ENCODE measurements around the gene KRTAP2-1.
"Not testable (repeated sequence)": the region's sequence is repeated elsewhere in the genome, so short reads cannot be mapped to it uniquely, and the experiment has no call there.

Gene KRTAP2-1

GRCh38 chr17:41008811-41009210 is 38.3 kb downstream of the KRTAP2-1 start, which contains the start of gene KRTAP3-1:
Gene KRTAP3-1 (minus strand): TSS chr17:41009128. CDS start chr17:41009074, 54 bp downstream.
- Histone ChIP-seq H3K79me2 (ENCODE audit: control insufficient read depth, insufficient read depth, low read length) (no peaks in the 10 kb centered on the region), H3K4me1 (ENCODE audit: control insufficient read depth, low read depth, low read length) (no peaks in the 10 kb centered on the region), H2AK5ac (ENCODE audit: low read length) (no peak within 1 kb of the TSS), H3K23ac (ENCODE audit: low read length) (no peak within 1 kb of the TSS), H3K18ac (ENCODE audit: low read length) (no peak within 1 kb of the TSS), H2BK120ac (ENCODE audit: low read depth, low read length) (no peak within 1 kb of the TSS), H3K9ac (ENCODE audit: low read length) (no peak within 1 kb of the TSS), H4K5ac (ENCODE audit: low read length) (no peak within 1 kb of the TSS), H4K8ac (ENCODE audit: low read depth, low read length) (no peak within 1 kb of the TSS), H3K36me3 (ENCODE audit: control insufficient read depth, insufficient read depth, low read length) (no peaks in the 10 kb centered on the region), H3K27ac (ENCODE audit: low read depth, low read length) (no peak within 1 kb of the TSS), H3K79me1 (ENCODE audit: low read length) (no peaks in the 10 kb centered on the region), H3K56ac (ENCODE audit: low read length) (no peak within 1 kb of the TSS), H2BK5ac (ENCODE audit: low read length) (no peak within 1 kb of the TSS), H3K4me3 (ENCODE audit: low read length) (no peak within 1 kb of the TSS), H3K4ac (ENCODE audit: low read depth, low read length) (no peak within 1 kb of the TSS), H2BK15ac (replicated peaks; ENCODE audit: low read depth) (no peak within 1 kb of the TSS), H3K27me3 (ENCODE audit: insufficient read depth, low read length, poor library complexity) (no peaks in the 10 kb centered on the region), H3K4me2 (ENCODE audit: low read length) (no peak within 1 kb of the TSS)
- DNase-seq, result no peak
- WGBS (ENCODE audit: extremely low coverage, insufficient coverage, low lambda C conversion rate), result no CpG with 5 or more reads among the region's 8 CpGs

GRCh38 chr17:41004397-41004796 is 42.7 kb downstream of the KRTAP2-1 start:
- no CpG with 5 or more reads among the region's 3 CpGs for WGBS (ENCODE audit: extremely low coverage, insufficient coverage, low lambda C conversion rate)
- Histone ChIP-seq H3K79me2 (ENCODE audit: control insufficient read depth, insufficient read depth, low read length) (no peaks in the 10 kb centered on the region), H2BK15ac (replicated peaks; ENCODE audit: low read depth) (no peak overlapping the region), H4K8ac (ENCODE audit: low read depth, low read length) (no peak overlapping the region), H3K56ac (ENCODE audit: low read length) (no peak overlapping the region), H2BK5ac (ENCODE audit: low read length) (no peak overlapping the region), H3K4me2 (ENCODE audit: low read length) (no peak overlapping the region), H3K18ac (ENCODE audit: low read length) (no peak overlapping the region), H3K9ac (ENCODE audit: low read length) (no peak overlapping the region), H3K27me3 (ENCODE audit: insufficient read depth, low read length, poor library complexity) (no peaks in the 10 kb centered on the region), H3K4me3 (ENCODE audit: low read length) (no peak overlapping the region), H3K4ac (ENCODE audit: low read depth, low read length) (no peak overlapping the region), H2AK5ac (ENCODE audit: low read length) (no peak overlapping the region), H4K5ac (ENCODE audit: low read length) (no peak overlapping the region), H3K79me1 (ENCODE audit: low read length) (no peaks in the 10 kb centered on the region), H3K23ac (ENCODE audit: low read length) (no peak overlapping the region), H2BK120ac (ENCODE audit: low read depth, low read length) (no peak overlapping the region), H3K27ac (ENCODE audit: low read depth, low read length) (no peak overlapping the region), H3K36me3 (ENCODE audit: control insufficient read depth, insufficient read depth, low read length) (no peaks in the 10 kb centered on the region), H3K4me1 (ENCODE audit: control insufficient read depth, low read depth, low read length) (no peaks in the 10 kb centered on the region)
- no peak for DNase-seq

- H2BK120ac ChIP-seq (ENCODE audit: low read depth, low read length), result no peak overlapping the region
- H3K4me1 ChIP-seq (ENCODE audit: control insufficient read depth, low read depth, low read length), result no peaks in the 10 kb centered on the region
- H4K5ac ChIP-seq (ENCODE audit: low read length), result no peak overlapping the region
- H3K4me2 ChIP-seq (ENCODE audit: low read length), result no peak overlapping the region
- no peak for DNase-seq
- H3K27me3 ChIP-seq (ENCODE audit: insufficient read depth, low read length, poor library complexity), result no peaks in the 10 kb centered on the region
- 100% methylated on average over 1 of the region's 4 CpGs for WGBS (ENCODE audit: extremely low coverage, insufficient coverage, low lambda C conversion rate)
- H2BK5ac ChIP-seq (ENCODE audit: low read length), result no peak overlapping the region
- H3K4me3 ChIP-seq (ENCODE audit: low read length), result no peak overlapping the region
- no peak overlapping the region for H3K27ac ChIP-seq (ENCODE audit: low read depth, low read length)
- no peak overlapping the region for H3K4ac ChIP-seq (ENCODE audit: low read depth, low read length)
- no peak overlapping the region for H2BK15ac ChIP-seq (replicated peaks; ENCODE audit: low read depth)
- no peak overlapping the region for H3K9ac ChIP-seq (ENCODE audit: low read length)
- no peaks in the 10 kb centered on the region for H3K79me2 ChIP-seq (ENCODE audit: control insufficient read depth, insufficient read depth, low read length)
- no peaks in the 10 kb centered on the region for H3K36me3 ChIP-seq (ENCODE audit: control insufficient read depth, insufficient read depth, low read length)
- H2AK5ac ChIP-seq (ENCODE audit: low read length), result no peak overlapping the region
- no peak overlapping the region for H3K23ac ChIP-seq (ENCODE audit: low read length)
- no peak overlapping the region for H3K18ac ChIP-seq (ENCODE audit: low read length)
- H4K8ac ChIP-seq (ENCODE audit: low read depth, low read length), result no peak overlapping the region
- no peaks in the 10 kb centered on the region for H3K79me1 ChIP-seq (ENCODE audit: low read length)
- H3K56ac ChIP-seq (ENCODE audit: low read length), result no peak overlapping the region
Measured at GRCh38 chr17:41003926-41004325, 43.2 kb downstream of the KRTAP2-1 start.

- no peak overlapping the region for H3K4me3 ChIP-seq (ENCODE audit: low read length)
- H3K4me1 ChIP-seq (ENCODE audit: control insufficient read depth, low read depth, low read length), result no peaks in the 10 kb centered on the region
- no peak overlapping the region for H3K4ac ChIP-seq (ENCODE audit: low read depth, low read length)
- no peak for DNase-seq
- no peak overlapping the region for H2BK15ac ChIP-seq (replicated peaks; ENCODE audit: low read depth)
- no peaks in the 10 kb centered on the region for H3K79me1 ChIP-seq (ENCODE audit: low read length)
- H3K79me2 ChIP-seq (ENCODE audit: control insufficient read depth, insufficient read depth, low read length), result no peaks in the 10 kb centered on the region
- H3K27me3 ChIP-seq (ENCODE audit: insufficient read depth, low read length, poor library complexity), result no peaks in the 10 kb centered on the region
- no peak overlapping the region for H3K9ac ChIP-seq (ENCODE audit: low read length)
- no peak overlapping the region for H3K27ac ChIP-seq (ENCODE audit: low read depth, low read length)
- no peak overlapping the region for H3K23ac ChIP-seq (ENCODE audit: low read length)
- WGBS (ENCODE audit: extremely low coverage, insufficient coverage, low lambda C conversion rate), result no CpG with 5 or more reads among the region's 5 CpGs
- no peak overlapping the region for H3K4me2 ChIP-seq (ENCODE audit: low read length)
- no peak overlapping the region for H2BK5ac ChIP-seq (ENCODE audit: low read length)
- no peak overlapping the region for H3K18ac ChIP-seq (ENCODE audit: low read length)
- no peak overlapping the region for H2AK5ac ChIP-seq (ENCODE audit: low read length)
- no peaks in the 10 kb centered on the region for H3K36me3 ChIP-seq (ENCODE audit: control insufficient read depth, insufficient read depth, low read length)
- H4K8ac ChIP-seq (ENCODE audit: low read depth, low read length), result no peak overlapping the region
- H3K56ac ChIP-seq (ENCODE audit: low read length), result no peak overlapping the region
- no peak overlapping the region for H2BK120ac ChIP-seq (ENCODE audit: low read depth, low read length)
- H4K5ac ChIP-seq (ENCODE audit: low read length), result no peak overlapping the region
Measured at GRCh38 chr17:41002814-41003213, 44.3 kb downstream of the KRTAP2-1 start.

- Histone ChIP-seq H3K56ac (ENCODE audit: low read length) (no peak overlapping the region), H3K9ac (ENCODE audit: low read length) (no peak overlapping the region), H4K5ac (ENCODE audit: low read length) (no peak overlapping the region), H3K27ac (ENCODE audit: low read depth, low read length) (no peak overlapping the region), H3K23ac (ENCODE audit: low read length) (no peak overlapping the region), H2AK5ac (ENCODE audit: low read length) (no peak overlapping the region), H2BK15ac (replicated peaks; ENCODE audit: low read depth) (no peak overlapping the region), H2BK5ac (ENCODE audit: low read length) (no peak overlapping the region), H3K4ac (ENCODE audit: low read depth, low read length) (no peak overlapping the region), H4K8ac (ENCODE audit: low read depth, low read length) (no peak overlapping the region), H3K79me1 (ENCODE audit: low read length) (no peaks in the 10 kb centered on the region), H3K18ac (ENCODE audit: low read length) (no peak overlapping the region), H3K79me2 (ENCODE audit: control insufficient read depth, insufficient read depth, low read length) (no peaks in the 10 kb centered on the region), H3K27me3 (ENCODE audit: insufficient read depth, low read length, poor library complexity) (no peaks in the 10 kb centered on the region), H3K4me3 (ENCODE audit: low read length) (no peak overlapping the region), H3K36me3 (ENCODE audit: control insufficient read depth, insufficient read depth, low read length) (no peaks in the 10 kb centered on the region), H2BK120ac (ENCODE audit: low read depth, low read length) (no peak overlapping the region), H3K4me2 (ENCODE audit: low read length) (no peak overlapping the region), H3K4me1 (ENCODE audit: control insufficient read depth, low read depth, low read length) (no peaks in the 10 kb centered on the region)
- no CpG with 5 or more reads among the region's 4 CpGs for WGBS (ENCODE audit: extremely low coverage, insufficient coverage, low lambda C conversion rate)
- no peak for DNase-seq
Measured at GRCh38 chr17:41001795-41002194, 45.3 kb downstream of the KRTAP2-1 start.

GRCh38 chr17:40999563-40999962 is 47.6 kb downstream of the KRTAP2-1 start, which contains the start of gene KRTAP3-2:
Gene KRTAP3-2 (minus strand): TSS chr17:40999906. CDS start chr17:40999853, 53 bp downstream.
- H4K8ac ChIP-seq (ENCODE audit: low read depth, low read length); DNase-seq; H3K56ac ChIP-seq (ENCODE audit: low read length); H3K79me2 ChIP-seq (ENCODE audit: control insufficient read depth, insufficient read depth, low read length); H3K9ac ChIP-seq (ENCODE audit: low read length); H3K18ac ChIP-seq (ENCODE audit: low read length); H2AK5ac ChIP-seq (ENCODE audit: low read length); H2BK5ac ChIP-seq (ENCODE audit: low read length); H3K79me1 ChIP-seq (ENCODE audit: low read length); H3K4ac ChIP-seq (ENCODE audit: low read depth, low read length); H3K23ac ChIP-seq (ENCODE audit: low read length); H2BK120ac ChIP-seq (ENCODE audit: low read depth, low read length); H3K4me1 ChIP-seq (ENCODE audit: control insufficient read depth, low read depth, low read length); H4K5ac ChIP-seq (ENCODE audit: low read length); H3K36me3 ChIP-seq (ENCODE audit: control insufficient read depth, insufficient read depth, low read length); H3K27me3 ChIP-seq (ENCODE audit: insufficient read depth, low read length, poor library complexity); H3K4me3 ChIP-seq (ENCODE audit: low read length); H3K27ac ChIP-seq (ENCODE audit: low read depth, low read length); H2BK15ac ChIP-seq (replicated peaks; ENCODE audit: low read depth); H3K4me2 ChIP-seq (ENCODE audit: low read length): not testable (repeated sequence)
- WGBS (ENCODE audit: extremely low coverage, insufficient coverage, low lambda C conversion rate), result no CpG with 5 or more reads among the region's 6 CpGs
